ENCODE results near the gene SNX2. TPM values are rescaled to one million over a fixed set of nuclear protein-coding genes. Genes with fewer than 3 reads are reported as not detected.

SNX2 gene
- total and polyA plus RNA-seq, 9 of the 15 experiments (the other 6 are each of a cell fraction or from before 2014, with no cell fraction given), result 35.2 to 86.0 (median 58.1) TPM

GRCh38 chr5:122741681-122742080, 33.2 kb upstream of the SNX2 start (continued):
- TF ChIP-seq HNRNPUL1 (IDR thresholded peaks at IDR 0.05; ENCODE audit: low read length), result no peak

DNA sequence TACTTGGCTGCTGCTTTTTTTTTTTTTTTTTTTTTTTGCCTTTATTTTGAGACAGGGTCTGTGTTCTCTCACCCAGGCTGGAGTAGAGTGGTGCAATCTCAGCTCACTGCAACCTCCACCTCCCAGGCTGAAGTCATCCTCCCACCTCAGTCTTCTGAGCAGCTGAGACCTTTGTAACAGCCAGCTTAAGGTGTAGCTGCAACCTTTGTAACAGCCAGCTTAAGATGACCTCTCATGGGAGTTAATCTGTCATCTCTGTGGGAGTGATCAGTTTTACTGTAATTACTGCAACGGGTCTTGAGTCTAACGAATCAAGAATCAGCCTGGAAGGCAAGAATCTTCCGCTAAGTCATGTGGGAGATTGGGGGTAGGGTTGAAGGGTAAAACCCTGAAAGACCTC, 31.6 kb upstream of the SNX2 start:
- H3K4me2 ChIP-seq (ENCODE audit: insufficient read depth, low read length), result no peak overlapping the region
- ATAC-seq (no peak), FAIRE-seq (no peak), DNase-seq (ENCODE audit: extremely low read depth in 1 of 4, low spot score in 3 of 4) (no peak)
- no peak overlapping the region for H2AFZ ChIP-seq (ENCODE audit: low read depth, low read length)
- no peak overlapping the region for H3K4me3 ChIP-seq
- POLR2A ChIA-PET, result no interaction called here
- no peaks in the 10 kb centered on the region for H3K9me1 ChIP-seq (ENCODE audit: control insufficient read depth, insufficient read depth, low read length)
- in situ Hi-C loops (cut with MboI), result no loop called here
- no peaks in the 10 kb centered on the region for H4K20me1 ChIP-seq (replicated peaks; ENCODE audit: control insufficient read depth, insufficient read depth, low read length)
- 2% methylated on average over 3 of the region's 3 CpGs for WGBS (ENCODE audit: insufficient coverage, low coverage, missing lambda C conversion rate)
- CTCF ChIA-PET (ENCODE audit: low intra/inter-chr PET ratio), result no interaction called here
- no peak overlapping the region for H3K9ac ChIP-seq (ENCODE audit: insufficient read depth in 1 of 2, low read depth in 2 of 2, low read length in 2 of 2)
- H3K4me1 ChIP-seq (replicated peaks in 1 of 2; ENCODE audit: control insufficient read depth in 2 of 2, insufficient read depth in 2 of 2, low read length in 2 of 2), result no peaks in the 10 kb centered on the region
- H3K36me3 ChIP-seq (ENCODE audit: control insufficient read depth, insufficient read depth, low read length), result no peaks in the 10 kb centered on the region
- peaks cover 3 to 7% of the 10 kb centered on the region in 2 experiments; a peak in 1 of 5 replicates for H3K27me3 ChIP-seq (ENCODE audit: control insufficient read depth in 2 of 2, insufficient read depth in 2 of 2, low read length in 2 of 2)
- intact Hi-C loops (cut with micrococcal nuclease), result no loop called here
- H3K79me2 ChIP-seq (ENCODE audit: control insufficient read depth, insufficient read depth, low read length), result no peaks in the 10 kb centered on the region
- no peaks in the 10 kb centered on the region for H3K9me3 ChIP-seq (replicated peaks; ENCODE audit: control insufficient read depth, insufficient read depth, low read depth, low read length)
- BruUV-seq (replicated peaks), result no TSS peak
- H3K27ac ChIP-seq (ENCODE audit: extremely low read depth, low read depth, low read length), result no peak overlapping the region
- TF ChIP-seq DACH1 (IDR thresholded peaks at IDR 0.05; ENCODE audit: partially characterized antibody) (no peak), ZNF140 (CRISPR knock-in tag; IDR thresholded peaks at IDR 0.05) (no peak), FOXP4 (CRISPR knock-in tag; IDR thresholded peaks at IDR 0.05; ENCODE audit: borderline replicate concordance) (no peak), CBFB (CRISPR knock-in tag; IDR thresholded peaks at IDR 0.05) (no peak), ZNF239 (CRISPR knock-in tag; IDR thresholded peaks at IDR 0.05) (no peak), HDGF (IDR thresholded peaks at IDR 0.05) (no peak), ZNF644 (tag; IDR thresholded peaks at IDR 0.05; ENCODE audit: low read depth) (no peak), ILF3 (IDR thresholded peaks at IDR 0.05; ENCODE audit: borderline replicate concordance) (no peak), RFX1 (IDR thresholded peaks at IDR 0.05) (no peak), PPARD (CRISPR knock-in tag; IDR thresholded peaks at IDR 0.05) (no peak), ZNF354B (CRISPR knock-in tag; IDR thresholded peaks at IDR 0.05) (no peak), FOSL1 (tag; conservative IDR thresholded peaks at IDR 0.05) (no peak)

All from K562 (cell line).